Measurements from ENCODE around the gene KRTAP4-6.
"Not testable (repeated sequence)": the region's sequence is repeated elsewhere in the genome, so short reads cannot be mapped to it uniquely, and the experiment has no call there.

The KRTAP4-6 gene

GRCh38 chr17:41147531-41148204, 7.3 kb upstream of the KRTAP4-6 start:
- CTCF ChIA-PET = interaction anchor here (1.5 kb wide), 1 partner anchor 12 kb away, joined by 4 read pairs; no protein-coding TSS in a partner anchor
- TF ChIP-seq, protein P1, sequence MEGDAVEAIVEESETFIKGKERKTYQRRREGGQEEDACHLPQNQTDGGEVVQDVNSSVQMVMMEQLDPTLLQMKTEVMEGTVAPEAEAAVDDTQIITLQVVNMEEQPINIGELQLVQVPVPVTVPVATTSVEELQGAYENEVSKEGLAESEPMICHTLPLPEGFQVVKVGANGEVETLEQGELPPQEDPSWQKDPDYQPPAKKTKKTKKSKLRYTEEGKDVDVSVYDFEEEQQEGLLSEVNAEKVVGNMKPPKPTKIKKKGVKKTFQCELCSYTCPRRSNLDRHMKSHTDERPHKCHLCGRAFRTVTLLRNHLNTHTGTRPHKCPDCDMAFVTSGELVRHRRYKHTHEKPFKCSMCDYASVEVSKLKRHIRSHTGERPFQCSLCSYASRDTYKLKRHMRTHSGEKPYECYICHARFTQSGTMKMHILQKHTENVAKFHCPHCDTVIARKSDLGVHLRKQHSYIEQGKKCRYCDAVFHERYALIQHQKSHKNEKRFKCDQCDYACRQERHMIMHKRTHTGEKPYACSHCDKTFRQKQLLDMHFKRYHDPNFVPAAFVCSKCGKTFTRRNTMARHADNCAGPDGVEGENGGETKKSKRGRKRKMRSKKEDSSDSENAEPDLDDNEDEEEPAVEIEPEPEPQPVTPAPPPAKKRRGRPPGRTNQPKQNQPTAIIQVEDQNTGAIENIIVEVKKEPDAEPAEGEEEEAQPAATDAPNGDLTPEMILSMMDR (IDR thresholded peaks at IDR 0.05; ENCODE audit: insufficient read depth, low read length, missing control alignments) = no peak
- no peak overlapping the region for H3K4me3 ChIP-seq (ENCODE audit: low read depth, low read length)
- POLR2A ChIA-PET = no interaction called here
- DNase-seq (ENCODE audit: low read depth, low spot score) = no peak

GRCh38 chr17:41145261-41145660, 4.9 kb upstream of the KRTAP4-6 start:
- TF ChIP-seq, protein P1 (IDR thresholded peaks at IDR 0.05; ENCODE audit: insufficient read depth, low read length, missing control alignments) = no peak
- ChIA-PET CTCF (no interaction called here), POLR2A (no interaction called here)
- no peak overlapping the region for H3K4me3 ChIP-seq (ENCODE audit: low read depth, low read length)
- DNase-seq (ENCODE audit: low read depth, low spot score) = no peak

GRCh38 chr17:41144846-41145245, 4.5 kb upstream of the KRTAP4-6 start:
- ChIA-PET CTCF (no interaction called here), POLR2A (no interaction called here)
- no peak overlapping the region for H3K4me3 ChIP-seq (ENCODE audit: low read depth, low read length)
- DNase-seq (ENCODE audit: low read depth, low spot score) = no peak
- TF ChIP-seq, protein P1 (IDR thresholded peaks at IDR 0.05; ENCODE audit: insufficient read depth, low read length, missing control alignments) = no peak

DNA sequence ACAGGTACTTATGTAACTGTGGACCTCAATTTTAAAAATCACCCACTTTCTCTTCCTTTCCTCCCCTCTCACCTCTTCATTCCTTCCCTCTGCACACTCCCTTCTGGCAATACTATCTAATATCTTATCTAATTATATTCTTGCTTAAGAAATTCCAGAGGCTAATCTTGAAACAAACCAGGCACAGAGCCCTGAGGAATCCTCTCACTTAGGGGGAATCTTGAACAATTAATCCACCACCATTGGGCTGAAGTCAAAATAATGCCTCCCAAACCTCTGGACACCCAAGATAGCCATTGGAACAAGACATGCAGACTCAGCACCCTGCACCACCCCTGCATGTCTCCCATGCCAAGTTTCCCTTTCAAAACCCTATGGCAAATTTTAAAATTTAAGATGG, 1.0 kb upstream of the KRTAP4-6 start:
- ChIA-PET CTCF (interaction anchor here (1.0 to 1.4 kb wide), 3 partner anchors 17 to 507 kb away, joined by 3 to 4 read pairs (median 3); no protein-coding TSS in a partner anchor), POLR2A (interaction anchor here (1.0 kb wide), 1 partner anchor 231 kb away, joined by 3 read pairs; no protein-coding TSS in a partner anchor)
- no peak overlapping the region for H3K4me3 ChIP-seq (ENCODE audit: low read depth, low read length)
- no peak for DNase-seq (ENCODE audit: low read depth, low spot score)
- TF ChIP-seq, protein P1 (IDR thresholded peaks at IDR 0.05; ENCODE audit: insufficient read depth, low read length, missing control alignments) = no peak

DNA sequence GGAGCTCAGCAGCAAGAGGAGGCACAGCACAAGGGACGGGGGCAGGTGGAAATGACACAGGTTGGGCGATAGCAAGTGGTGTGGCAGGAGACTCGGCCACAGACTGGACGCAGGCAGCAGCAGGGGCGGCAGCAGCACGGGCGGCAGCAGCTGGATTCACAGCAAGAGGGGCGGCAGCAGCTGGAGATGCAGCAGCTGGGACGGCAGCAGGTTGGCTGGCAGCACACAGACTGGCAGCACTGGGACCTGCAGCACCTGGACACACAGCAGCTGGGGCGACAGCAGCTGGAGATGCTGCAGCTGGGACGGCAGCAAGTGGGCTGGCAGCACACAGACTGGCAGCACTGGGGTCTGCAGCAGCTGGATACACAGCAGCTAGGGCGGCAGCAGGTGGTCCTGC, 479 bp downstream of the KRTAP4-6 start:
- DNase-seq (ENCODE audit: low read depth, low spot score); POLR2A ChIA-PET; CTCF ChIA-PET; H3K4me3 ChIP-seq (ENCODE audit: low read depth, low read length): not testable (repeated sequence)

DNA sequence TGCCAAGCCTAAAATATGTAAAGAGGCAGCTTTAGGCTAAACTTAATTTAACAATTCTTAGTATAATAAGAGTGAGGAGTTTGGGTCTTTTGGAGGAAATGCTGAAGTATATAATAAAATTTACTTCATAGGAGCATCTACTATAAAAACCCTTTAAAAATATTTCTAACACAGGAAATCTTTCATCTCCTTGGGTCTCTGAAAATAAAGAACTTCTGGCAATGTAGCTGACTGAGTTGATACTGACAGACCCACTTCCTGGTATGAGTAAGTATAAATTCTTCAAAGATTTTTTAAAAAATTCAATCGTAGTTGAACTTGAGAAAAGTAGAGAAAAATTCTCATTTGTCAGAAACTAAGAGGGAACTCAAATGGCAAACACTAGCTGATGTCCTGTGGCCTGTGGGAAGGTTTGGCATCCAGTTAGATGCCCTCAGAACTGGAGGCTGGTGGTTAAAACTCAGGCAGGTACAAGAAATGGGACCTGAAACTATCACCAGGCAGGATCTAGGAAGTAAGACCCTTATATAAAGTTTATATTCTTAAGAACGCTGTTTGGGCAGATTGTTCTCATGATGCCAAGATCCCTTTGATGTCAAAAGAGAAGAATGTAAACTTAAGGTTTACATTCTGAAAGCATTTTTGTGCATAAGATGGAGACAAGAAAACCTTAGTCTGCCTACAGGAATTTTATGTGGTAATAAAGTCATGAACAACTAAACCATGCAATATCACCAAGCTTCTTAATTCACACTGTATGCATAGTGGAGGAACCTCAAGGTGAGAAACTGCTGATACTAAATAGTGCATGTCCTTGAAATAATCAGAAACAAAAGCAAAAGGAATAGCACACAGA, 6.2 kb downstream of the KRTAP4-6 start:
- DNase-seq (ENCODE audit: low read depth, low spot score) = no peak
- POLR2A ChIA-PET = interaction anchor here (0.9 kb wide), 1 partner anchor 181 kb away, joined by 3 read pairs; no protein-coding TSS in a partner anchor
- H3K4me3 ChIP-seq (ENCODE audit: low read depth, low read length) = no peak overlapping the region
- CTCF ChIA-PET = interaction anchor here (1.0 to 1.6 kb wide), 2 partner anchors 188 to 415 kb away, joined by 3 to 6 read pairs; no protein-coding TSS in a partner anchor
- TF ChIP-seq, protein P1 (IDR thresholded peaks at IDR 0.05; ENCODE audit: insufficient read depth, low read length, missing control alignments) = no peak

All from AG04449 (cell line).